NCI-H526 (cell line): ENCODE data around the gene PTPRN2.

ENCODE experiments used
- DNase-seq, 2 experiments: peaks; one replicate each; lab custom pipeline; 2025; lab: John Stamatoyannopoulos, UW

The PTPRN2 gene

DNA sequence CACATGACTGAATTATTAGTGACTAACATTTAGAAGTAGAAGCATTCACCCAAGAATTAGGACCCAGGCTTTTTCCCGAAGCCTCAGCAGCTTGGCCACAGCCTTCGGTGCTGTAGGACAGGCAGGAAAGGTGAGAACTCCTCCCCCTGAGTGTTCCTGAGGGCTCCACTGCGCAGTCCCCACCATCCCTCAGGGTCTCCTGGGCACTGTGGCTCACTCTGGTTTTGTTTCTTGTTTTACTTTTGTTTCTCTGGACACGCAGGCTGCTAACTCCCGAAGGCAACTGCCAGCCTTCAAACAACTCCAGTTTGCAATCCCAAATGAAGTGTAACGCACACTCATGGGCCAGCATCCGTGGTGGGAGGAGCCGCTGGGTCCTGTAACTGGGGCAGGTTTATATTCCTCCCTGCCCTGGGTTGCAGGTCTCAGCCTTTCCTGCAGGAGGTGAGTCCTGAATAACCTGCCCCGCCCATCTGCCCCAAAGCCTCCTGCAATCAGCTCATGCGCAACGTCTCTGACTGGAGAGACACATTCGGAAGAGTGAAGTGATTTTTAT lies 492.9 kb downstream of the PTPRN2 start:
- no peak for DNase-seq

GRCh38 chr7:158094046-158094445 lies 493.6 kb downstream of the PTPRN2 start:
- DNase-seq: no peak

- DNase-seq: no peak
These were observed 494.3 kb downstream of the PTPRN2 start for GRCh38 chr7:158093156-158093796.

- no peak for DNase-seq
These were observed 500.4 kb downstream of the PTPRN2 start for GRCh38 chr7:158087196-158087595.

- DNase-seq: no peak
These were observed 501.6 kb downstream of the PTPRN2 start for GRCh38 chr7:158085741-158086695.

DNA sequence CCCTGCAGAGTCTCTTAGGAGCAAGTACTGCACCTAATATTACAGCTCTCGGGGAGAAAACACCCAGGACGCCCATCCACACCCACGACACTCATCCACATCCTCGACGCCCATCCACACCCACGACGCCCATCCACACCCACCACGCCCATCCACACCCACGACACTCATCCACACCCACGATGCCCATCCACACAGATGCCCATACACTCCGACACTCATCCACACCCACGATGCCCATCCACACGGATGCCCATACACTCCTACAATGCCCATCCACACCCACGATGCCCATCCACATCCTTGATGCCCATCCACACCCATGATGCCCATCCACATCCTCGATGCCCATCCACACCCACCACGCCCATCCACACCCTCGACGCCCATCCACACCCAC lies 503.1 kb downstream of the PTPRN2 start:
- DNase-seq: no peak

DNA sequence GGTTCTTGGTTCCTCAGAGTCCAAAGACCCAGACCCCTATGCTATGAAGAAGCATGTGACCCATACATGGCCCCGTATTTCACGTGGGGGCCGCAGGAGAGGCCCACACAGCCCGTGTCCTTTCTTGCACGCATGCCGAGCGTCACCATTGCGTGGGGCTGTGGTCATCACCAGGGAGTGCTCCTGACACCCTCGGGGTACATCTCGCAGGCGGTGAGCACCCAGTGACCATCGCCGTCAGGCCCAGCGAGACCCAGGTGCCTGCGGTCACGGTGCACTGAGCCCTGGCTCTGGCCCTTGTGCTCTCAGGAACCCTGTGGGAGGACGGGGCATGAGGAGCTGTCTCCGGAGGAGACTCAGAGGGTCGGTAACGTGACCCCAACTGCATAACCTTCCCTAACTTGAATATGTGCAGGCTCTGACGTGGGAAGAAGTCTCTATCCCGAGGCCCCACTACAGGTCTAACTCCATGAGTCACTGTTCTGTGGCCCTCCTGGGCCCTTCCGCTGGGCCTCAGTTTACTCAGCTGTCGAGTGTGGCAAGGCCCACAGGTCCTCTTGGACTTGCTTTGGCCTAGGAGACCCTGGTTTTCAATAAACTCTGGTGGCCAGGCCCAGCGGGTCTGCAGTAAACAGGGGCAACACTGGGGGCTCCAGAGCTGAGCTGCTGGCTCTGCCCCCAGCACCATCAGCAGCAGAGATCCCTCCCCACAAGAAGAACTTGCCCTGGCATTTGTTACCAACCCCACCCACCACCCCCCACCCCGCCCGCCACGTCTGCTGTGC lies 503.9 kb downstream of the PTPRN2 start:
- DNase-seq: no peak

GRCh38 chr7:158082761-158083160 lies 504.9 kb downstream of the PTPRN2 start:
- DNase-seq: no peak

DNA sequence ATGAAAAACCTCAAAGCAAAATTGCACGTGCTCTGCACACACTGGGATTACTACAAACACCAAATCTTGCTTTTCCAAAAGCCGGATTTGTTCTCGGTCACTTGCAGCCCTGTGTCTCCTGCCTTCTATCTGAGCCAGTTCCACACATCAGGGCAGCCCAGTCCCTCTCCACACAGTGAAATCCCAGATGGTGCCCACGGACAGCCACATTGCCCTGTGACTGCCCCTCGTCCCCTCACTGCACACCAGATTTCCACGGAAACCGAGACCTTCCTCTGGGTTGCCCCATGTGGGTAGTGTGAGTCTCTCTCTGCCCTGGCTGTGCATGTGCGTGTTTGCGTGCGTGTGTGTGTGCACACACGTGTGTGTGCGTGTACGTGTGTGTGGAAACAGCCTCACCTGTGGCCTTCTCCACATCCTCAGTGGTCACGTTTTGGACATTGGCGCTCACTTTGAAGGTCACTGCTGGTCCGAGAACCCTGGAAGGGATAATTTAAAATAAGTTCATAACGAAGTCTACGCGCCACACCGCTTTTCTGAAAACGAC lies 506.7 kb downstream of the PTPRN2 start:
- no peak for DNase-seq

GRCh38 chr7:158077934-158078910 lies 509.4 kb downstream of the PTPRN2 start:
- DNase-seq: peak in 1 of 2 experiments; percentile 21

DNA sequence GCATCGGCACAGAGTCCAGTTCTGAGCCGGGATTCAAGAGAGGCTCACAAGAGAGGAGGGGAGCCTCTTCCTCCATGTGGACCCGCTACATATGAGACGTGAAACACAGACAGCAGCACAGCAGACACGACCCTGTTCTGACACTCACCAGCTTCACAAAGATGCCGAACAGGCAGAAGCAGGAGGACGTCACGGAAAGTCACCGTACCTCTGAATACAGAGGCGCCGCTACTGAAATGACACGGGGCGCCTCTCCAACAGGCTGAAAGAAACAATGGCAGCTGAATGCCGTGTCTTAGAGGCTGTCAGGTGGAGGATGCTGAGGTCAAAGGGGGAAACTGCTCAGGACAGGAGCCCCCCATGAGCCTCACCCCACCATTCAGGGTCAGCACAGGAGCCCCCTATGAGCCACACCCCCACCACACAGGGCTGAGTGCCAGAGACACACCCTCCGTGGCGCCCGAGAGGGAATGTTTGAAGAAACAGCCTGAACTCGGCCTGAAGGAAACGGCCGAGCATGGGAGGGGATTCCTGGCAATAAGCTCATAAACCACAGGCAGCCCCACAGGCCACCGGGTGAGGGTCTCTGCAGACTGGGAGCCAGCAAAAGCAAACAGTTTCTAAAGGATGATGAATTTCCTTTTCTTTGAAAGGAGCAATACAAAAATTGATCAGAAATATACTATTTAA lies 510.3 kb downstream of the PTPRN2 start:
- no peak for DNase-seq

GRCh38 chr7:158076656-158077055 lies 511.0 kb downstream of the PTPRN2 start:
- DNase-seq: no peak

- DNase-seq: no peak
These were observed 511.4 kb downstream of the PTPRN2 start for GRCh38 chr7:158076215-158076614.

DNA sequence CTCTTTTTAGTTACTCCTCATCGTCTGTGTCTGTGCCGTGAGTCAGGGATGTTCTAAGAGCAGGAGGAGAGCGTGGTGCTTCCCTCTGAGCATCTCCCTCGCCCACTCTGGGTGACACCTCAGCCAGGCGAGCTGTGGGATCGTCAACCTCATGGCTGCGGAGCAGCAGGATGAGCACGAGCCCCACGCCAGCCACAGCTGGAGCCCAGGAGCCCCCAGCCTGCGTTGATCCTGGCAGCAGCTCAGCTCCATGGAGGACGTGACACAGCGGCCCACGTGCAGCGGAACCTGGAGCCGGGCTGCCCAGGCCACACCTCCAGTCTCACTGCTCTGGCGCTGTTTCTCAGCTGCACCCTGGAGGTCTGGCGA lies 512.0 kb downstream of the PTPRN2 start:
- no peak for DNase-seq

DNA sequence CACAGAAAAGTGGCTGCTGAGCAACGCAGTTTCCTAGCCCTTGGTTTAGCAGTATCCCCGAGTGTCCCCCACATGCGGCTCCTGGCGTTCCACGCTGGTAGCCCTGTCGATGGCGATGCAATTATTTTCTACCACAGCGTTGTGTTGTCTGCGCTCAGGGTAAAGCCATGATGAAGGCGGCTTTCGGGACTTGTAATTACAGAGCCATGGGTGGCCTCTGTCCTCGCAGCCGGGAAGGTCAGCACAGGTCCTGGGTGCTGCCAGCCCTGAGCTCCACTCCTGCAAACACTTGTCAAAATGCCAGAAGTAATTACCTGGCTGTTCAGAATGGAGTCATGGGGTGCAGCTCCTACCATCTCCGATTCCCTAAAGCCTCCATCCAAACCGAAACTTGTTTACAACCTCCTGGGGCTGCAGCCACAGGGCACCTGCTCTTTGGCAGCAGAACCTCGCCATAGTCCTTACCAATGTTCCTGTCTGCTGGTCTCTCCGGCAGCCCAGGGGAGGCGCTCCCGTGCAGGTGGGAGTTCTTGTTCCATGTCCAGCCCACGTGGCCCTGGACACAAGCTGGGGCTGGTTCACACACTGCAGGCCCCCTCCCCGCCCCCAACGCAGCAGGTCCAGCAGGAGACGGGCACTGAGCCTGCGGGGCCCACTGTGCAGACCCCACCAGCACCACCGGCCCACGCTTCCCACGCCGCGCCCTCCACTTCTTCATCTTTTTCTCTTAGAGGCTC lies 512.6 kb downstream of the PTPRN2 start:
- no peak for DNase-seq

DNA sequence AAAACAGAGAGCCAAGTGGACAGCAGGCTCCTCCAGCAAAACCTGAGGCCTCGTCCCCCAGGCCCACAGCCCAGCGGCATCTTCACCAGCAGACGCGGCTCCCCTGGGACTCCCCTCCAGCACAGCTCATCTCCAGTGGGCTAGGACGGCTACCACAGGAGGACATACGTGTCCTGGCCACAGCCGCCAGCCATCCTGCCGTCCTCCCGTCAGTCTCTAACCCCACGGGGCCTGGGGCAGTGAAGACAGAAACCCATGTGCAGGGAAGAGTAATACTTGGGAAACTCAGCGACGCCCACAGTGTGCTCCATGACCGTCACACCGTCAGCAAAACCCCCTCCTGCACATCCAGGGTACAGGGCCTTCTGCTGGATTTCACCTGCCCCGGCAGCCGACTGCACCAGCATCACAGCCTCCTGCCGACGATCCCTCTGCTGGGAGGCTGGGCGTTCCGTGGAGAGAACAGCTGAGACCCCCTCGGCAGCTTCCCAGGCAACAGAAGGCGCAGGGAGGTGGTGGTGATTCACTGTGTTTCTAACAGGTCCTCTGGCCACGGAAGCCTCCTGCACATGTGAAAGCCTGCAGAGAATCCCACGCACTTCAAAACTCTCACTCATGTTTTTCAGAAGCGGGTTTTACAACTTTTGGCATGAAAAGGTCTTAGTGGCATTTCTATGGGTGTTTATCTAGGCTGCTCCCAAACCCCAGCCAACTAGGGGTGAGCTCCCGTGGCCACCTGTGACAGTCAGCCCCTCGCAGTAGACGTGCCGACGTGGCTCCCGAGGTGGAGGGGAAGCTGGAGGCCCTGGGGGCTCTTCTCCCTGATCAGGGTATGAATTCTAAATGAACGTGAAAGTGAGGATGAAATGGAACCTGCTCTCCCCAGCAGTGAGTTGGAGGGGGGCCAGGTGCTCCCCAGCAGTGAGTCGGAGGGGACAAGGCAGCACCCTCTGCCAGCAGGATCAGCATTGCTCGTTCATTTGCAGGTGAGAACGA lies 513.5 kb downstream of the PTPRN2 start:
- no peak for DNase-seq

GRCh38 chr7:158072991-158073730 lies 514.5 kb downstream of the PTPRN2 start:
- no peak for DNase-seq
